Measurements from ENCODE around the gene TNFRSF4.
"Not testable (repeated sequence)": the region's sequence is repeated elsewhere in the genome, so short reads cannot be mapped to it uniquely, and the experiment has no call there.

Gene TNFRSF4

DNA sequence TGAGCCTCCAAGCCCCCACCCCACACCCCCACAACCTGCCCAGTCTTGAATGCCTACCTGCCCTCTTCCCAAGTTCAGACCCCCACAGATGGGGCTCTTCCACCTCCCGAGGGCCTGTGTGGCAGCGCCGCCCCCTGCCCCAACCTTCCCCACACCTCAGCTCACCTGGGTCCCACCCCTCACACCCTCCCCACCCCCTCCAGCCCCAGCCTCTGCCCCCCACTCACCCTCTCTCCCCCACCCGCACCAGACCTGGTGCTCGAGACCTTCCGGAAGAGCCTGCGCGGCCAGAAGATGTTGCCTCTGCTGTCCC lies 16.8 kb downstream of the TNFRSF4 start:
- Histone ChIP-seq H3K36me3 (ENCODE audit: control insufficient read depth, insufficient read depth, low read length) (no peaks in the 10 kb centered on the region), H3K4me1 (ENCODE audit: control insufficient read depth, insufficient read depth, low read length) (no peaks in the 10 kb centered on the region), H3K9ac (ENCODE audit: low read depth, low read length) (no peak overlapping the region), H3K27me3 (ENCODE audit: control insufficient read depth, insufficient read depth, low read length) (peaks cover 2% of the 10 kb centered on the region; the same call in 1 of the 2 replicates), H3K4me3 (ENCODE audit: low read depth, low read length) (no peak overlapping the region), H3K9me3 (ENCODE audit: control insufficient read depth, insufficient read depth, low read length) (peaks cover 2% of the 10 kb centered on the region; the same call in 1 of the 2 replicates), H3K27ac (ENCODE audit: low read depth, low read length) (no peak overlapping the region)

GRCh38 chr1:1196431-1197187 lies 17.3 kb downstream of the TNFRSF4 start:
- Histone ChIP-seq H3K4me1 (ENCODE audit: control insufficient read depth, insufficient read depth, low read length) (no peaks in the 10 kb centered on the region), H3K27ac (ENCODE audit: low read depth, low read length) (no peak overlapping the region), H3K4me3 (ENCODE audit: low read depth, low read length) (no peak overlapping the region), H3K9ac (ENCODE audit: low read depth, low read length) (no peak overlapping the region), H3K36me3 (ENCODE audit: control insufficient read depth, insufficient read depth, low read length) (no peaks in the 10 kb centered on the region), H3K27me3 (ENCODE audit: control insufficient read depth, insufficient read depth, low read length) (peaks cover 2% of the 10 kb centered on the region; the same call in 1 of the 2 replicates), H3K9me3 (ENCODE audit: control insufficient read depth, insufficient read depth, low read length) (peaks cover 6% of the 10 kb centered on the region; the same call in 1 of the 2 replicates)

- not testable (repeated sequence) for H3K36me3 ChIP-seq (ENCODE audit: control insufficient read depth, insufficient read depth, low read length); H3K27me3 ChIP-seq (ENCODE audit: control insufficient read depth, insufficient read depth, low read length); H3K9ac ChIP-seq (ENCODE audit: low read depth, low read length); H3K27ac ChIP-seq (ENCODE audit: low read depth, low read length); H3K4me3 ChIP-seq (ENCODE audit: low read depth, low read length); H3K9me3 ChIP-seq (ENCODE audit: control insufficient read depth, insufficient read depth, low read length); H3K4me1 ChIP-seq (ENCODE audit: control insufficient read depth, insufficient read depth, low read length)
These were observed 18.2 kb downstream of the TNFRSF4 start for GRCh38 chr1:1195726-1196125.

DNA sequence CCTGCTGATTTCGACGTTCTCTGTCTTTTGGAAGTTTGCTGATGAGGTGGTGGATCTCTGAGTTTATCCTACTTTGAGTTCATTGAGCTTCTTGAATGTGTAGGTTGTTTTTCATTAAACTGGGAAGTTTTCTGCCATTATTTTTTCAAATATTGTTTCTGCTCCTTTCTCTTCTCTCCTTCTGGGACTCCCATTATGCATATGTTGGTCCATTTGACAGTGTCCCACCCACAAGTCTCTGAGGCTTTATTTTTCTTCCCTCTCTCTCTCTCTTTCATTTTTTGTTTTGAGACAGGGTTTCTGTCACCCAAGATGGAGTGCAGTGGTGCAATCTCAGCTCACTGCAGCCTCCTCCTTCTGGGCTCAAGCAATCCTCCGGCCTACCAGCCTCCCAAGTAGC lies 19.2 kb downstream of the TNFRSF4 start:
- Histone ChIP-seq H3K4me1 (ENCODE audit: control insufficient read depth, insufficient read depth, low read length) (no peaks in the 10 kb centered on the region), H3K27ac (ENCODE audit: low read depth, low read length) (no peak overlapping the region), H3K27me3 (ENCODE audit: control insufficient read depth, insufficient read depth, low read length) (no peaks in the 10 kb centered on the region), H3K36me3 (ENCODE audit: control insufficient read depth, insufficient read depth, low read length) (no peaks in the 10 kb centered on the region), H3K9ac (ENCODE audit: low read depth, low read length) (no peak overlapping the region), H3K9me3 (ENCODE audit: control insufficient read depth, insufficient read depth, low read length) (peaks cover 7% of the 10 kb centered on the region; the same call in 1 of the 2 replicates), H3K4me3 (ENCODE audit: low read depth, low read length) (no peak overlapping the region)

- no peaks in the 10 kb centered on the region for H3K4me1 ChIP-seq (ENCODE audit: control insufficient read depth, insufficient read depth, low read length)
These were observed 22.2 kb downstream of the TNFRSF4 start for GRCh38 chr1:1191734-1192133.

DNA sequence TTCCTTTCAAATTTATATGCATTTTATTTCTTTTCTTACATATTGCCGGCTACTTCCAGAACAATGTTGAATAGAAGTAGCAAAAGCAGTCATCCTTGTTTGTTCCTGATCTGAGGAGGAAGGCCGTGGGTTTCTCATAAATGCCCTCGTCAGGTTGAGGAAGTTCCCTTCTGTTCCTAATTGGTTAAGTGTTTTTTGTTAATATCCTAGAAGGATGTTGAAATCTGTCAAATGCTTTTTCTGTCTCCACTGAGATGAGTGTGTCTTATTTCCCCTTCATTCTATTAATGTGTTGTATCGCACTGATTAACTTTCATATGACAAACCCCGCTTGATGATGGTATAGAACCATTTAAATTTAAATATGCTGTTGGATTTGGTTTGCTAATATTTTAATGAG lies 24.8 kb downstream of the TNFRSF4 start:
- H3K27ac ChIP-seq (ENCODE audit: low read depth, low read length): no peak overlapping the region
- H3K4me1 ChIP-seq (ENCODE audit: control insufficient read depth, insufficient read depth, low read length): no peaks in the 10 kb centered on the region
- no peaks in the 10 kb centered on the region for H3K36me3 ChIP-seq (ENCODE audit: control insufficient read depth, insufficient read depth, low read length)
- no peak overlapping the region for H3K4me3 ChIP-seq (ENCODE audit: low read depth, low read length)
- H3K27me3 ChIP-seq (ENCODE audit: control insufficient read depth, insufficient read depth, low read length): no peaks in the 10 kb centered on the region
- no peak overlapping the region for H3K9ac ChIP-seq (ENCODE audit: low read depth, low read length)
- H3K9me3 ChIP-seq (ENCODE audit: control insufficient read depth, insufficient read depth, low read length): peaks cover 7% of the 10 kb centered on the region; the same call in 1 of the 2 replicates

More at GRCh38 chr1:1191734-1192133, 22.2 kb downstream of the TNFRSF4 start:
- Histone ChIP-seq H3K36me3 (ENCODE audit: control insufficient read depth, insufficient read depth, low read length) (no peaks in the 10 kb centered on the region), H3K27ac (ENCODE audit: low read depth, low read length) (no peak overlapping the region), H3K4me3 (ENCODE audit: low read depth, low read length) (no peak overlapping the region), H3K9me3 (ENCODE audit: control insufficient read depth, insufficient read depth, low read length) (peaks cover 7% of the 10 kb centered on the region; the same call in 1 of the 2 replicates), H3K9ac (ENCODE audit: low read depth, low read length) (no peak overlapping the region), H3K27me3 (ENCODE audit: control insufficient read depth, insufficient read depth, low read length) (no peaks in the 10 kb centered on the region)

DNA sequence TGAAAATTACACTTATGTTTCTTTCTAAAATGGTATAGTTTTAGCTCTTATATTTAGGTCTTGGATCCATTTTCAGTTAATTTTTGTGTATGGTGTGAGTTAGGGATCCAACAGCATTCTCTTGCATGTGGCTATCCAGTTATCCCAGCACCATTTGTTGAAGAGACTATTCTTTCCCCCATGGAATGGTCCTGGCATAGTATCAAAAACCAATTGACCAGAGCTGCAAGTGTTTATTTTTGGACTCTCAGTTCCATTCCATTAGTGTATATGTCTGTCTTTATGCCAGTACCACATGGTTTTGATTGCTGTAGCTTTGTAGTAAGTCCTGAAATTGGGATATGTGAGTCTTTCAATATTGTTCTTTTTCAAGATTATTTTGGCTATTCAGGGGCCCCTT lies 26.0 kb downstream of the TNFRSF4 start:
- Histone ChIP-seq H3K9me3 (ENCODE audit: control insufficient read depth, insufficient read depth, low read length) (peaks cover 7% of the 10 kb centered on the region; the same call in 1 of the 2 replicates), H3K9ac (ENCODE audit: low read depth, low read length) (no peak overlapping the region), H3K27me3 (ENCODE audit: control insufficient read depth, insufficient read depth, low read length) (no peaks in the 10 kb centered on the region), H3K4me3 (ENCODE audit: low read depth, low read length) (no peak overlapping the region), H3K27ac (ENCODE audit: low read depth, low read length) (no peak overlapping the region), H3K4me1 (ENCODE audit: control insufficient read depth, insufficient read depth, low read length) (no peaks in the 10 kb centered on the region), H3K36me3 (ENCODE audit: control insufficient read depth, insufficient read depth, low read length) (no peaks in the 10 kb centered on the region)

DNA sequence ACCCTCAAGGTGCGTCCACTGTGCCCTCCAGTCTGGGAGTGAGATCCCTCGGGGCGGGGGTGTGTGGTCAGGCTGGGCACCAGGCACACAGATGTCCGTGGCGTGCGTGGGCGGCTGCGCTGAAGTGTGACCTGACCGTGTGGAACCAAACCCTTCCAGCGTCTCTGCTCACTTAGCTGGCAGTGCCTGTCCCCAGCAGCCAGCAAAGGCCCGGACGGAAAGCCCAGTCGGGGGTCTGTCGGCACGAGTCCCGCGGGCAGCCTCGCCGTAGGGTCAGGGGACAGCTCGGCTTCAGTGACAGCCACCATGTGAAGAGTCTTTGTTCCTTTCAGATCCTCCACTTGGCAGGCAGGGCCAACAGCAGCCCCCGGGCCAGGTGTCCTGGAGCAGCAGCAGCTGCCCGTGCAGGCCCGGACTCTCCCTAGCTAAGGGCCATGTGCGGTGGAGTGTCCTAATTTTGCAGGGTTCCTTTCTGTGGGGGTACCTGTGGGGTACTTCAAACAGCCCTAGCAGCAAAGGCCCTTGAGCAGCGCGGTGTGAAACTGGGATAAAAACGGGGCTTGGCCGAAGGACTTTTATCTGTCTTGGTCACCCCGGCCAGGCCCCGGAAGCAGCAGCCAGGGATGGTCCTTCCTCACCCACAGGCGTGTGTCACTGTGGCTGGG lies 28.7 kb downstream of the TNFRSF4 start:
- Histone ChIP-seq H3K9ac (ENCODE audit: low read depth, low read length) (no peak overlapping the region), H3K27me3 (ENCODE audit: control insufficient read depth, insufficient read depth, low read length) (no peaks in the 10 kb centered on the region)

GRCh38 chr1:1183833-1184775 lies 29.8 kb downstream of the TNFRSF4 start:
- Histone ChIP-seq H3K27ac (ENCODE audit: low read depth, low read length) (no peak overlapping the region), H3K27me3 (ENCODE audit: control insufficient read depth, insufficient read depth, low read length) (no peaks in the 10 kb centered on the region), H3K4me3 (ENCODE audit: low read depth, low read length) (no peak overlapping the region), H3K9me3 (ENCODE audit: control insufficient read depth, insufficient read depth, low read length) (no peaks in the 10 kb centered on the region), H3K9ac (ENCODE audit: low read depth, low read length) (no peak overlapping the region), H3K4me1 (ENCODE audit: control insufficient read depth, insufficient read depth, low read length) (no peaks in the 10 kb centered on the region), H3K36me3 (ENCODE audit: control insufficient read depth, insufficient read depth, low read length) (no peaks in the 10 kb centered on the region)

More for the DNA sequence above, 28.7 kb downstream of the TNFRSF4 start:
- no peaks in the 10 kb centered on the region for H3K4me1 ChIP-seq (ENCODE audit: control insufficient read depth, insufficient read depth, low read length)
- no peaks in the 10 kb centered on the region for H3K36me3 ChIP-seq (ENCODE audit: control insufficient read depth, insufficient read depth, low read length)
- H3K27ac ChIP-seq (ENCODE audit: low read depth, low read length): no peak overlapping the region
- H3K9me3 ChIP-seq (ENCODE audit: control insufficient read depth, insufficient read depth, low read length): no peaks in the 10 kb centered on the region
- no peak overlapping the region for H3K4me3 ChIP-seq (ENCODE audit: low read depth, low read length)

GRCh38 chr1:1183221-1183747 lies 30.7 kb downstream of the TNFRSF4 start:
- H3K27me3 ChIP-seq (ENCODE audit: control insufficient read depth, insufficient read depth, low read length): no peaks in the 10 kb centered on the region
- H3K9me3 ChIP-seq (ENCODE audit: control insufficient read depth, insufficient read depth, low read length): no peaks in the 10 kb centered on the region
- no peaks in the 10 kb centered on the region for H3K4me1 ChIP-seq (ENCODE audit: control insufficient read depth, insufficient read depth, low read length)
- H3K9ac ChIP-seq (ENCODE audit: low read depth, low read length): no peak overlapping the region
- no peaks in the 10 kb centered on the region for H3K36me3 ChIP-seq (ENCODE audit: control insufficient read depth, insufficient read depth, low read length)
- H3K4me3 ChIP-seq (ENCODE audit: low read depth, low read length): no peak overlapping the region
- H3K27ac ChIP-seq (ENCODE audit: low read depth, low read length): no peak overlapping the region

All from HUES48 (cell line).